Measurements from ENCODE around the gene C2orf78.

GRCh38 chr2:73770725-73771124 is 13.3 kb upstream of the C2orf78 start:
- no peak for TF ChIP-seq CTCF (IDR thresholded peaks at IDR 0.05)
- TF ChIP-seq TCF7 (CRISPR knock-in tag; IDR thresholded peaks at IDR 0.05; ENCODE audit: low read depth), result no peak
- no peak for TF ChIP-seq MAX (CRISPR knock-in tag; IDR thresholded peaks at IDR 0.05)
- TF ChIP-seq KAT7 (CRISPR knock-in tag; IDR thresholded peaks at IDR 0.05; ENCODE audit: borderline replicate concordance), result no peak
- TF ChIP-seq ERG (CRISPR knock-in tag; IDR thresholded peaks at IDR 0.05), result no peak
- TF ChIP-seq USF1 (CRISPR knock-in tag; IDR thresholded peaks at IDR 0.05), result no peak
